Transverse colon (tissue), 4 donors: ENCODE results near the gene CD34. TPM values are rescaled to one million over a fixed set of nuclear protein-coding genes. Genes with fewer than 3 reads are reported as not detected.

ENCODE experiments used
- DNase-seq: peaks from one replicate; pipeline ENCODE4 v3.0.0-alpha.2; 2019
- H3K27ac ChIP-seq, 4 donors: fragments of 200-600 bp; sonication (generic); 2 replicates each; pipeline ENCODE4 v1.5.1; 2016 to 2018; ENCODE audit warnings: inconsistent platforms in 4 of 4
- H3K27me3 ChIP-seq: fragments of 200-600 bp; sonication (generic); 2 replicates; pipeline ENCODE4 v1.5.1; 2017; ENCODE audit warnings: inconsistent platforms
- H3K36me3 ChIP-seq, 4 donors: fragments of 200-600 bp; sonication (generic); 2 replicates each; pipeline ENCODE4 v1.5.1; 2017 to 2019; ENCODE audit warnings: inconsistent platforms in 4 of 4
- H3K4me1 ChIP-seq, 4 donors: fragments of 200-600 bp; sonication (generic); 2 replicates each; pipeline ENCODE4 v1.5.1; 2017 to 2020; ENCODE audit warnings: inconsistent platforms in 4 of 4
- H3K4me3 ChIP-seq, 4 donors: fragments of 200-600 bp; sonication (generic); 1 replicate in 1 of 4; 2 replicates in 3 of 4; pipeline versions ENCODE4 v1.5.1 to v1.6.1; 2017 to 2019; ENCODE audit warnings: inconsistent platforms in 4 of 4
- H3K9me3 ChIP-seq, 2 donors: fragments of 200-600 bp; sonication (generic); 2 replicates each; pipeline ENCODE4 v1.5.1; 2017 to 2019; ENCODE audit warnings: inconsistent platforms in 2 of 2
- EP300 ChIP-seq: sonication (generic); formaldehyde crosslinking; IDR thresholded peaks from one replicate; pipeline ENCODE4 v1.6.1; 2017; ENCODE audit warnings: antibody characterized with exemption, low read depth
- POLR2A ChIP-seq: fragments of 450-650 bp; IDR thresholded peaks from one replicate; pipeline ENCODE4 v1.6.1; 2016; ENCODE audit warnings: antibody characterized with exemption, mild to moderate bottlenecking, moderate library complexity
- POLR2AphosphoS5 ChIP-seq, 3 donors: sonication (generic); formaldehyde crosslinking; IDR thresholded peaks; one replicate each; pipeline ENCODE4 v1.6.1; 2016; ENCODE audit warnings: antibody characterized with exemption in 3 of 3
- WGBS, 2 donors: methylation state at CpG; one replicate each; pipeline ENCODE4 v1.1.5; 2018; ENCODE audit warnings: low coverage in 1 of 2; 5-methylcytosine and 5-hydroxymethylcytosine counted together
- in situ Hi-C, 4 donors: fragments of 200-750 bp; cut with MboI; loops; one replicate each; pipeline versions ENCODE4 v1.15.0 to v1.15.1; 2017; ENCODE audit warnings: low sequenced_read_pairs in 3 of 4, low pct_ligation_motif_present in 1 of 4, low pct_unique_long_range_greater_than_20kb in 1 of 4
- intact Hi-C: fragments of 100-400 bp; cut with DNase I; formaldehyde crosslinking; loops from one replicate; pipeline ENCODE4 v1.15.1; 2023; ENCODE audit warnings: low total_unique reads
- total RNA-seq, 4 donors: library from RNA; depleted of rRNA; stranded (reverse); fragments of >200 nt; gene quantifications; one replicate each; pipeline ENCODE4 v1.1.0, GENCODE V29; 2016
- TF ChIP-seq, protein P1 (sequence below), 5 experiments: fragments of 200-600 bp in 3 of 5; fragments of 450-650 bp in 2 of 5; sonication (generic) in 3 of 5; IDR thresholded peaks; 1 replicate in 2 of 5; 2 replicates in 3 of 5; pipeline ENCODE4 v1.5.1; 2016 to 2017; ENCODE audit warnings: antibody characterized with exemption in 5 of 5, inconsistent platforms in 3 of 5, mild to moderate bottlenecking in 2 of 5, moderate library complexity in 1 of 5

CD34 gene
- total RNA-seq, 4 donors from 2014 or later: 7.5 to 85.2 (median 9.7) TPM

DNA sequence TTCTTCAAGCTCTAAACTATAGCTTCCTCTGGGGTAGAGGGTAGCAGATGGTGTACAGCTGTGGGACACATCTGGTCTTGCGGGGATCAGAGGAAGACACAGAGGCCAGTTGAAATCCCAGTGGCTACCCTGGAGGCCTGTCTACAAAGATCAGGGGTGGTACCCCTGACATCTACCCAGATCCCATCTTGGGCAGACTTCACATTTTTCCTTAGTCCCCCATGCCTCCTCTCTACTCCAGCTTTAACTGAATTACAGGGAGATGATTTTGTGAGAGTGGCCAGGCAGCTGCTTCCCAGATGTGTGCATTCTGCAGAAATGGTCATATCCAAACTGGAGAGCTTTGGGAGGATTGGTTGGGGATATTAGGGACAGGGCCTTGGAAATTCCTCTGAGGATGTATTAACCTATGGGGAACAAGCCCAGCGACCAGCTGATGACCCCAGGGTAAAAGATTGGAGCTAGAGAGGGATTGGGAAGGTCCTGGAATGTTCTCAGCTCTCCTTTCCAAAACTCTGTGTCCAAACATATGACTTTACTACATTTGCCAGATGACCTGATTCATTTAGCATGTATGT, 9.6 kb upstream of the CD34 start:
- TF ChIP-seq POLR2A (no peak), EP300 (no peak), POLR2AphosphoS5 (IDR thresholded peaks at IDR 0.05) (no peak)
- TF ChIP-seq, protein P1, sequence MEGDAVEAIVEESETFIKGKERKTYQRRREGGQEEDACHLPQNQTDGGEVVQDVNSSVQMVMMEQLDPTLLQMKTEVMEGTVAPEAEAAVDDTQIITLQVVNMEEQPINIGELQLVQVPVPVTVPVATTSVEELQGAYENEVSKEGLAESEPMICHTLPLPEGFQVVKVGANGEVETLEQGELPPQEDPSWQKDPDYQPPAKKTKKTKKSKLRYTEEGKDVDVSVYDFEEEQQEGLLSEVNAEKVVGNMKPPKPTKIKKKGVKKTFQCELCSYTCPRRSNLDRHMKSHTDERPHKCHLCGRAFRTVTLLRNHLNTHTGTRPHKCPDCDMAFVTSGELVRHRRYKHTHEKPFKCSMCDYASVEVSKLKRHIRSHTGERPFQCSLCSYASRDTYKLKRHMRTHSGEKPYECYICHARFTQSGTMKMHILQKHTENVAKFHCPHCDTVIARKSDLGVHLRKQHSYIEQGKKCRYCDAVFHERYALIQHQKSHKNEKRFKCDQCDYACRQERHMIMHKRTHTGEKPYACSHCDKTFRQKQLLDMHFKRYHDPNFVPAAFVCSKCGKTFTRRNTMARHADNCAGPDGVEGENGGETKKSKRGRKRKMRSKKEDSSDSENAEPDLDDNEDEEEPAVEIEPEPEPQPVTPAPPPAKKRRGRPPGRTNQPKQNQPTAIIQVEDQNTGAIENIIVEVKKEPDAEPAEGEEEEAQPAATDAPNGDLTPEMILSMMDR (IDR thresholded peaks at IDR 0.05): no peak
- in situ Hi-C loops: no loop called here
- H3K36me3 ChIP-seq: no peaks in the 10 kb centered on the region
- WGBS, 2 donors: 66 to 75% methylated on average over 2 of the region's 2 CpGs
- no peak overlapping the region for H3K4me3 ChIP-seq
- H3K4me1 ChIP-seq: peaks cover 0 to 13% (median 0%) of the 10 kb centered on the region in 4 donors
- intact Hi-C loops: no loop called here
- H3K27me3 ChIP-seq: no peaks in the 10 kb centered on the region
- peak overlapping the region; percentile 7 to 45 (median 20) for H3K27ac ChIP-seq
- no peaks in the 10 kb centered on the region for H3K9me3 ChIP-seq
- no peak for DNase-seq

DNA sequence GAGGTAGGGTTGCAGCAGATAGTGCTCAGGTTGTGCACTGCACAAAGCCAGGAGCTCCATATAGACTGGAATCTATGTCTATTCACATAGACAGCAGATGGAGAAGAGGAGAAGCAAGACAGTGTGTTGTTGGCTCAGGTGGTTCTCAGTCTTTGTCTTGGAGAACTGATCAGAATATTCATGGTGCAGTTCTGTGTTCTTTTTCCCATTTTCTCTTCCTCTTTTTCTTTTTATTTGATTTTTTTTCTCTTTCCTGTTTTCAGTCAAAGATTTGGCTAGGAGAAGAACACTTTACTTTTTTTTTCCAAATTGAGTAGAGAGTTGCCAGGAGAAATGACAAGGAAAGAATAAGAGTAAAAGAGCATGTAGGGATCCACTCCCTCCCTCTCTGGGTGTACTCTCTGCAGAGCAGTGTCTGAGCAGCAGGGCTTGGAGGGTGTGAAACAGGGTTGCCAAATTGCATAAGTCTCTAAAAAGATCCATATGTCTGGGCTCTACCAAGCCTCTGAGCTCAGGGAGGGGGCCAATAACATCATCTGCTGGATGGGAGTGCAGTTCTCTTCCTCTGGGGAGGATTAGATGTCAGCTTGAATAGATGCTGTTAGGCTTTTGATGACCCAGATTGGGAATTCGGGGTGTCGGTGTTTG, 8.7 kb upstream of the CD34 start:
- intact Hi-C loops: no loop called here
- Histone ChIP-seq H3K4me3 (no peak overlapping the region), H3K36me3 (no peaks in the 10 kb centered on the region), H3K9me3 (no peaks in the 10 kb centered on the region), H3K4me1 (peaks cover 0 to 6% (median 0%) of the 10 kb centered on the region in 4 donors), H3K27me3 (peaks cover 4% of the 10 kb centered on the region), H3K27ac (peak overlapping the region; percentile 7 to 51 (median 20))
- peak in 1 of 3 donors; percentile 16 for TF ChIP-seq POLR2AphosphoS5 (IDR thresholded peaks at IDR 0.05)
- TF ChIP-seq, protein P1 (IDR thresholded peaks at IDR 0.05): no peak
- in situ Hi-C loops: no loop called here
- DNase-seq: no peak
- WGBS, 2 donors: 66 to 73% methylated on average over 2 of the region's 2 CpGs

DNA sequence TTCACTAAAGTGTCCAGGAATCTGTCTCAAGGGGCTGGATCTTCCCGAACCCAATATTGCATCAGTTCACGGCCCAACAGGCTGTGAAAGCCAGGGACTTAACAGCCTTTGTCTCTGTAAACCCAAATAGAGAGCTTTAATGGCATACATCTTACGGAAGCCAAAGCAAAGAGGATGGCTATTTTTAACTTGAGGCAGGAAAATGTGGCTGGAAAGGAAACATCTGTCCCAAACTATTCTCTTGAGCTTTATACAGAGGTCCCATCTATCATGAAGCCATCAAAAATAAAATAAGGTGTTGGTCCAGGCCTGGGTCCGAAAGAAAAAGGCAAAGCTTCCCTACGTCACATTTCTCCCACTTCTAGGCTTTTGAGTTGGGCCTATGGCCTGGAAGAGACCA, 7.7 kb upstream of the CD34 start:
- TF ChIP-seq, protein P1 (IDR thresholded peaks at IDR 0.05): no peak
- TF ChIP-seq POLR2A (no peak), EP300 (no peak), POLR2AphosphoS5 (IDR thresholded peaks at IDR 0.05) (no peak)
- Histone ChIP-seq H3K4me3 (no peak overlapping the region), H3K27me3 (peaks cover 5% of the 10 kb centered on the region), H3K36me3 (no peaks in the 10 kb centered on the region), H3K4me1 (peaks cover 0 to 6% (median 0%) of the 10 kb centered on the region in 4 donors), H3K9me3 (no peaks in the 10 kb centered on the region), H3K27ac (peak overlapping the region; percentile 9 to 51 (median 26))
- in situ Hi-C loops: no loop called here
- DNase-seq: no peak
- WGBS, 2 donors: 70 to 100% methylated on average over 1 to 5 of the region's 5 CpGs
- intact Hi-C loops: no loop called here

DNA sequence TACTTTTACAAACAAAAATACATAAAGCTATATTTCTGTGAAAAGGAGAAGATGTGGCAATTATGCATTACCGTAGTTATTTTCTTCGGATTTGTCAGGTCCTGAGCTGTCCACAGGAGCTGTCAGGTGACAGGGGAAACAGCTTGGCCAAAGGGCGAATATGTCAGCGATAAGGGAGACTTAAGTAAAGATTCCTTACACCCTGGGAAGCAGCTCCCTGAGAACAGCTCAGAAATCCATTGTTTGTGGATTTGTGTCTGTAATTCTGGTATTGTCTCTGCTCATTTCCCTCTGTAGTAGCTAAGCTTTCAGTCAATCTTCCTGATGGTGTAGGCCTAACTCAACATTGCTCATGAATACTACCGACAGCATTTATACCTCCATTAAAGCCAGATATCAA, 7.1 kb upstream of the CD34 start:
- Histone ChIP-seq H3K27ac (peak overlapping the region in 3 of 4 donors; percentile 5 to 51 (median 19)), H3K9me3 (no peaks in the 10 kb centered on the region), H3K36me3 (no peaks in the 10 kb centered on the region), H3K4me3 (no peak overlapping the region), H3K4me1 (peaks cover 0 to 6% (median 0%) of the 10 kb centered on the region in 4 donors), H3K27me3 (peaks cover 9% of the 10 kb centered on the region)
- in situ Hi-C loops (no loop called here), intact Hi-C loops (no loop called here)
- 80 to 87% methylated on average over 4 to 5 of the region's 5 CpGs for WGBS, 2 donors
- no peak for TF ChIP-seq POLR2A
- TF ChIP-seq, protein P1 (IDR thresholded peaks at IDR 0.05): no peak
- no peak for TF ChIP-seq EP300
- no peak for TF ChIP-seq POLR2AphosphoS5 (IDR thresholded peaks at IDR 0.05)
- DNase-seq: no peak
